Hepatocyte (in vitro differentiated cells): ENCODE measurements around the gene OSBPL6. TPM values are rescaled to one million over a fixed set of nuclear protein-coding genes. Genes with fewer than 3 reads are reported as not detected.

Experiments used
- DNase-seq: peaks from one replicate; pipeline ENCODE4 v3.0.0-alpha.2; 2016; ENCODE audit warnings: low spot score
- H2AFZ ChIP-seq: fragments of 200-600 bp; sonication (generic); 2 replicates; pipeline ENCODE4 v1.6.0; 2016; ENCODE audit warnings: antibody characterized with exemption, mild to moderate bottlenecking
- H3K27ac ChIP-seq: fragments of 200-600 bp; sonication (generic); 2 replicates; pipeline ENCODE4 v1.5.1; 2016; ENCODE audit warnings: mild to moderate bottlenecking
- H3K27me3 ChIP-seq: fragments of 200-600 bp; sonication (generic); 2 replicates; pipeline ENCODE4 v1.6.1; 2016
- H3K36me3 ChIP-seq: fragments of 200-600 bp; sonication (generic); replicated peaks from 2 replicates; pipeline ENCODE4 v1.5.1; 2016; ENCODE audit warnings: low read depth; ENCODE audit not compliant: insufficient read depth
- H3K4me1 ChIP-seq: fragments of 200-600 bp; sonication (generic); 2 replicates; pipeline ENCODE4 v1.5.1; 2016; ENCODE audit warnings: mild to moderate bottlenecking, moderate library complexity; ENCODE audit not compliant: insufficient read depth
- H3K4me2 ChIP-seq: fragments of 200-600 bp; sonication (generic); 2 replicates; pipeline ENCODE4 v1.6.0; 2016
- H3K4me3 ChIP-seq: fragments of 200-600 bp; sonication (generic); 2 replicates; pipeline ENCODE4 v1.5.1; 2016; ENCODE audit warnings: mild to moderate bottlenecking
- H3K79me2 ChIP-seq: fragments of 200-600 bp; sonication (generic); 2 replicates; pipeline ENCODE4 v1.6.0; 2017; ENCODE audit warnings: mild to moderate bottlenecking
- H3K9me2 ChIP-seq: fragments of 200-600 bp; sonication (generic); replicated peaks from 2 replicates; pipeline ENCODE4 v1.6.0; 2017; ENCODE audit warnings: mild to moderate bottlenecking; ENCODE audit not compliant: insufficient read depth
- H3K9me3 ChIP-seq: fragments of 200-600 bp; sonication (generic); 2 replicates; pipeline ENCODE4 v1.5.1; 2016; ENCODE audit warnings: low read depth, mild to moderate bottlenecking
- H4K20me1 ChIP-seq: fragments of 200-600 bp; sonication (generic); 2 replicates; pipeline ENCODE4 v1.6.0; 2016; ENCODE audit warnings: mild to moderate bottlenecking; ENCODE audit not compliant: insufficient read depth, poor library complexity, severe bottlenecking
- CTCF ChIP-seq: fragments of 200-600 bp; sonication (generic); IDR thresholded peaks from 2 replicates; pipeline ENCODE4 v1.5.1; 2016; ENCODE audit warnings: antibody characterized with exemption, mild to moderate bottlenecking; ENCODE audit not compliant: poor library complexity
- EZH2 ChIP-seq: fragments of 200-600 bp; sonication (generic); IDR thresholded peaks from 2 replicates; pipeline ENCODE4 v1.6.1; 2016; ENCODE audit warnings: antibody characterized with exemption, mild to moderate bottlenecking, borderline replicate concordance
- EZH2phosphoT487 ChIP-seq: fragments of 200-600 bp; sonication (generic); IDR thresholded peaks from one replicate; pipeline ENCODE4 v1.6.1; 2018; ENCODE audit warnings: antibody characterized with exemption, mild to moderate bottlenecking, low read depth, moderate library complexity; ENCODE audit not compliant: unreplicated experiment, severe bottlenecking
- WGBS: methylation state at CpG from one replicate; pipeline ENCODE4 v1.1.6; 2016; ENCODE audit warnings: low lambda C conversion rate; ENCODE audit errors: missing lambda C conversion rate; 5-methylcytosine and 5-hydroxymethylcytosine counted together
- polyA plus RNA-seq: library from polyadenylated mRNA; unstranded; fragments of >200 nt; fragmentation: Nextera tagmentation; extraction: Ambion mirVana; gene quantifications from 2 replicates; pipeline ENCODE4 v1.2.1, GENCODE V29; 2016
- total RNA-seq: library from RNA; depleted of rRNA; stranded (reverse); fragments of >200 nt; gene quantifications from 2 replicates; pipeline ENCODE4 v1.2.3, GENCODE V29; 2014

Gene OSBPL6
- total and polyA plus RNA-seq, 2 experiments from 2014 or later, result 2.5 to 3.0 TPM

- Histone ChIP-seq H2AFZ (no peak overlapping the region), H3K79me2 (no peaks in the 10 kb centered on the region), H3K36me3 (no peaks in the 10 kb centered on the region), H3K4me2 (no peak overlapping the region), H3K9me2 (no peaks in the 10 kb centered on the region), H3K4me1 (no peaks in the 10 kb centered on the region), H3K27me3 (no peaks in the 10 kb centered on the region), H3K27ac (no peak overlapping the region), H3K4me3 (no peak overlapping the region), H4K20me1 (no peaks in the 10 kb centered on the region), H3K9me3 (no peaks in the 10 kb centered on the region)
- TF ChIP-seq EZH2 (no peak), EZH2phosphoT487 (no peak), CTCF (no peak)
- no peak for DNase-seq
- WGBS, result 97% methylated on average over 3 of the region's 3 CpGs
Measured at GRCh38 chr2:178377046-178377445, 182.7 kb downstream of the OSBPL6 start.

- TF ChIP-seq EZH2phosphoT487 (no peak), CTCF (no peak), EZH2 (no peak)
- DNase-seq, result no peak
- Histone ChIP-seq H3K27me3 (no peaks in the 10 kb centered on the region), H2AFZ (no peak overlapping the region), H4K20me1 (no peaks in the 10 kb centered on the region), H3K9me3 (no peaks in the 10 kb centered on the region), H3K4me1 (no peaks in the 10 kb centered on the region), H3K36me3 (no peaks in the 10 kb centered on the region), H3K27ac (no peak overlapping the region), H3K79me2 (no peaks in the 10 kb centered on the region), H3K4me3 (no peak overlapping the region), H3K4me2 (no peak overlapping the region), H3K9me2 (no peaks in the 10 kb centered on the region)
- 91% methylated on average over 4 of the region's 4 CpGs for WGBS
Measured at GRCh38 chr2:178379162-178380004, 185.1 kb downstream of the OSBPL6 start.

- Histone ChIP-seq H3K4me1 (no peaks in the 10 kb centered on the region), H3K79me2 (no peaks in the 10 kb centered on the region), H3K4me2 (no peak overlapping the region), H3K4me3 (no peak overlapping the region), H4K20me1 (no peaks in the 10 kb centered on the region), H3K9me2 (no peaks in the 10 kb centered on the region), H2AFZ (no peak overlapping the region), H3K27ac (no peak overlapping the region), H3K36me3 (no peaks in the 10 kb centered on the region), H3K9me3 (no peaks in the 10 kb centered on the region), H3K27me3 (no peaks in the 10 kb centered on the region)
- TF ChIP-seq EZH2phosphoT487 (no peak), EZH2 (no peak), CTCF (no peak)
- DNase-seq, result no peak
- 91% methylated on average over 1 of the region's 1 CpG for WGBS
Measured at GRCh38 chr2:178380763-178381162, 186.5 kb downstream of the OSBPL6 start.
